ENCODE results near the gene KCNAB2.

The KCNAB2 gene

DNA sequence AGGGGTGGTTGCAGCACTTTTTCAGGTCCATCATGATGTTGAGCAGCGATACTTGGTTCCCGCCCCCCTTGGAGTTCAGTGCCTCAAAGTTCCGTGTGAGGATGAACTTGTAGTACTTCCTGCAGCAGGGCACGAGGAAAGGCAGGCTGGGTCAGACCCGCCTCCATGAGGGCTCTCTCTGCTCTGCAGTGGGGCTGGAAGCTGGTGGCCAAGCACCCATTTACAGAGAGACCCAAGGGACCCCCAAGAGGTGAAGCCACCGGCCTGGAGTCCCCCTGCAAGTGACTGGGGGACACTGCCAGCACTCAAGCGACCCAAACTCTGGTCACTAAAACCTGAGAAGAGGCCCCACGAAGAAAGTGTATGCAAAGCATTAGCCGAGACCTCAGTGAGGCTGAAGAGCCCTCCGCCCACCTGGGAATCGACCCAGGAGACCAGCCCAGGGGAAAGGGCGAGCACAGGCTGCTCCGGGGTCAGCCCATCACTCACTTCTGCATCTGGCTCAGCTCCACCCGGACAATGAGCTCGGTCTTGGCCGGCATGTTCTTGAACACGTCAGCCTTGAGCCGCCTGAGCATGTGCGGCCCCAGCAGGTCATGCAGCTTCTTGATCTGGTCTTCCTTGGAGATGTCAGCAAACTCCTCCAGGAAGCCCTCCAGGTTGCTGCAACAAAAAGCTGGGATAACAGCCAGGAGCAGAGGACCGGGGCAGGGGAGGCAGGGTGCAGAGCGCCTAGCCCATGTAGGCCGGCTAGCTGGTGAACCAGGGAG lies 89.2 kb downstream of the KCNAB2 start:
- no peak overlapping the region for H3K27ac ChIP-seq
- TF ChIP-seq, protein P1, sequence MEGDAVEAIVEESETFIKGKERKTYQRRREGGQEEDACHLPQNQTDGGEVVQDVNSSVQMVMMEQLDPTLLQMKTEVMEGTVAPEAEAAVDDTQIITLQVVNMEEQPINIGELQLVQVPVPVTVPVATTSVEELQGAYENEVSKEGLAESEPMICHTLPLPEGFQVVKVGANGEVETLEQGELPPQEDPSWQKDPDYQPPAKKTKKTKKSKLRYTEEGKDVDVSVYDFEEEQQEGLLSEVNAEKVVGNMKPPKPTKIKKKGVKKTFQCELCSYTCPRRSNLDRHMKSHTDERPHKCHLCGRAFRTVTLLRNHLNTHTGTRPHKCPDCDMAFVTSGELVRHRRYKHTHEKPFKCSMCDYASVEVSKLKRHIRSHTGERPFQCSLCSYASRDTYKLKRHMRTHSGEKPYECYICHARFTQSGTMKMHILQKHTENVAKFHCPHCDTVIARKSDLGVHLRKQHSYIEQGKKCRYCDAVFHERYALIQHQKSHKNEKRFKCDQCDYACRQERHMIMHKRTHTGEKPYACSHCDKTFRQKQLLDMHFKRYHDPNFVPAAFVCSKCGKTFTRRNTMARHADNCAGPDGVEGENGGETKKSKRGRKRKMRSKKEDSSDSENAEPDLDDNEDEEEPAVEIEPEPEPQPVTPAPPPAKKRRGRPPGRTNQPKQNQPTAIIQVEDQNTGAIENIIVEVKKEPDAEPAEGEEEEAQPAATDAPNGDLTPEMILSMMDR (IDR thresholded peaks at IDR 0.05), result no peak
- TF ChIP-seq ZFX (IDR thresholded peaks at IDR 0.05; ENCODE audit: borderline replicate concordance), result no peak

- H3K27ac ChIP-seq, result no peak overlapping the region
- no peak for TF ChIP-seq ZFX (IDR thresholded peaks at IDR 0.05; ENCODE audit: borderline replicate concordance)
- TF ChIP-seq, protein P1 (IDR thresholded peaks at IDR 0.05), result no peak
These were observed 91.0 kb downstream of the KCNAB2 start for GRCh38 chr1:6136516-6137220.

- no peak overlapping the region for H3K27ac ChIP-seq
- TF ChIP-seq, protein P1 (IDR thresholded peaks at IDR 0.05), result no peak
- TF ChIP-seq ZFX (IDR thresholded peaks at IDR 0.05; ENCODE audit: borderline replicate concordance), result no peak
These were observed 92.1 kb downstream of the KCNAB2 start for GRCh38 chr1:6137758-6138157.

DNA sequence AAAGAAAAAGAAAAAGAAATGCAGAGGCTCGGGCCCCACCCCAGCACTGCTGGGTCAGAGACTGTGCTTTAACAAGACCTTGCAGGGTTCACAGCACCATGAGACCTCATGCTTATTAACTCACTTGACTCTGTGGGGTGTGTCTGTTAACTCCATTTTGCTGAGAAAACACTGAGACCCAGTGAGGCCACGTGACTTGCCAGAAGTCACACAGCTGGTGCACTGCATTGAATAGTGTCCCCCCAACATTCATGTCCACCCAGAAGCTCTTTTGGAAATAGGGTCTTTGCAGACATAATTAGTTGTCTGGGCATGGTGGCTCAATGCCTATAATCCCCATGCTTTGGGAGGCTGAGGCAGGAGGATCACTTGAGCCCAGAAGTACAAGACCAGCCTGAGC lies 94.7 kb downstream of the KCNAB2 start:
- H3K27ac ChIP-seq, result no peak overlapping the region
- TF ChIP-seq, protein P1 (IDR thresholded peaks at IDR 0.05), result no peak
- TF ChIP-seq ZFX (IDR thresholded peaks at IDR 0.05; ENCODE audit: borderline replicate concordance), result no peak

- H3K27ac ChIP-seq, result no peak overlapping the region
- TF ChIP-seq, protein P1 (IDR thresholded peaks at IDR 0.05), result no peak
- TF ChIP-seq ZFX (IDR thresholded peaks at IDR 0.05; ENCODE audit: borderline replicate concordance), result no peak
These were observed 95.9 kb downstream of the KCNAB2 start for GRCh38 chr1:6141592-6141991.

GRCh38 chr1:6142036-6142621 lies 96.4 kb downstream of the KCNAB2 start:
- TF ChIP-seq ZFX (IDR thresholded peaks at IDR 0.05; ENCODE audit: borderline replicate concordance), result no peak
- TF ChIP-seq, protein P1 (IDR thresholded peaks at IDR 0.05), result no peak

GRCh38 chr1:6142734-6143133 lies 97.0 kb downstream of the KCNAB2 start:
- no peak overlapping the region for H3K27ac ChIP-seq
- TF ChIP-seq ZFX (IDR thresholded peaks at IDR 0.05; ENCODE audit: borderline replicate concordance), result no peak
- TF ChIP-seq, protein P1 (IDR thresholded peaks at IDR 0.05), result no peak

More at GRCh38 chr1:6142036-6142621, 96.4 kb downstream of the KCNAB2 start:
- H3K27ac ChIP-seq, result no peak overlapping the region
